Renal cortex interstitium (tissue), 11 donors: ENCODE results near the gene SPNS3. TPM values are rescaled to one million over a fixed set of nuclear protein-coding genes. Genes with fewer than 3 reads are reported as not detected.

Experiments used
- DNase-seq, 11 donors: peaks; one replicate each; pipeline ENCODE4 v3.0.0-alpha.2; 2013; ENCODE audit warnings: low read depth in 9 of 11, low spot score in 4 of 11; ENCODE audit errors: extremely low read depth in 1 of 11
- polyA plus RNA-seq, 3 donors: library from polyadenylated mRNA; unstranded; fragments of 120-200 nt; gene quantifications; one replicate each; pipeline ENCODE4 v1.2.1, GENCODE V29; 2013; ENCODE audit not compliant: insufficient read length in 3 of 3

The SPNS3 gene
- polyA plus RNA-seq, 3 donors, result 1.9 to 5.2 (median 2.6) TPM

DNA sequence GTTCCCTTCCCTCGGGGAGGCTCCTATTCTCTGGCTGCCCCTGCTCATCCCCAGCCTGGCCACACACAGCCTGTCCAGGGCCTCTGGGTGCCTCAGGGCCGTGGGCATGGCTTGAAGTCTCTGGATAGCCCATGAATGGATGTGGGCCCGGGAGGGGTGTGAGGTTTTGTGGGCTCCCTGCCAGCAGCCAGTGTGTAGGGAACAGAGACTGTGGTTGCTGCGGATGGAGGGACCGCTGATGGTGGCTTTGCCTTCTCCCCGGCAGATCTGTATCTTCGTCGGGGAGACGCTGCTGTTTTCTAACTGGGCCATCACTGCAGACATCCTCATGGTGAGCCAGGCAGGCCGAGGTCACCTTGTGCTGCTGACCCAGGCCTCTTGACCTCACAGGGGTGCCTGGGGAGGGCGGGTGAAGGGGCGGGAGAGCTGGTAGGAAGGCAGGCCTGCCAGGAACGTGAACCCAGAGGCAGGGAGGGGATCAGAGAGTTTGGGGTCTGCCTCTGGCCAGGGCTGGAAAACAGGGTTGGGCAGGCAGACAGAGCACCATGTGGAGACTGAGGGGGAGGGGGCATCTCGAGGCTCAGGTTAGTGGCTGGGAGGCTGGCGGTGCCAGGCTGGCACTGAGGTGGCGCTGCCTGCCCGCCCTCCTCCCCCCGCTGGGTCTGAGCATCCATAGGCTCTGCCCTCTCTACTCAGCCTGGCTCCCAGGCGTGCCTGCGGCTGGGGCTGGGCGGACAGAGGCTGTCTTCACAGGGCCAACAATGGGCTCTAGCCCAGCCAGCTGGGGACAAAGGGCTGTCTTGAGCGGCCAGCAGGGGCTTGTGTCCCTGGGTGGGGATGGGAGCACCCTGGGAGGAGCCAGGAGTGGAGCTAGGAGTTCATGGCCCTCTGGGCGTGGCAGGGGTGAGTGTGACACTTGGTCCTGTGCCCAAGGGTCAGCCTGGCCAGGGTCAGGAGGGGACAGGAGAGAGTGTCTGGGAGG, 100.1 kb downstream of the SPNS3 start:
- no peak for DNase-seq

DNA sequence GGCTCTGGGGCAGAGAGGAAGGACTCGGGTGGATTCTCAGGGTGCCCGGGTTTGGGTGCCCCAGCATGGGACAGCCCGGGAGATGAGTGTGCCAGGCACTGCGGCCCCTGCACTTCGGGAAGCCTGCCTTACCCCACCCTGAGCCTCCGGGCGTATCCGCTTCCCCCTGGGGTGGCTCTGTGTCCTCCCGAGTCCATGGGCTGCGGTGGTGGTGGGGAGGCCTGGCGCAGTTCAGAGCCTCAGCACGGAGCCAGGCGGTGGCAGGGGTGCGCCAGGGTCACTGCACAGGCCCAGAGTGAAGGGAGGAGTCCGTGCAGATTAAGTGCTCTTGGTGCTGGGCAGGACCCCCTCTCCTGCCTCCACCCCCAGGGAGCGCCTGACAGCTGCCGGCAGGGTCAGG, 100.8 kb downstream of the SPNS3 start:
- no peak for DNase-seq

DNA sequence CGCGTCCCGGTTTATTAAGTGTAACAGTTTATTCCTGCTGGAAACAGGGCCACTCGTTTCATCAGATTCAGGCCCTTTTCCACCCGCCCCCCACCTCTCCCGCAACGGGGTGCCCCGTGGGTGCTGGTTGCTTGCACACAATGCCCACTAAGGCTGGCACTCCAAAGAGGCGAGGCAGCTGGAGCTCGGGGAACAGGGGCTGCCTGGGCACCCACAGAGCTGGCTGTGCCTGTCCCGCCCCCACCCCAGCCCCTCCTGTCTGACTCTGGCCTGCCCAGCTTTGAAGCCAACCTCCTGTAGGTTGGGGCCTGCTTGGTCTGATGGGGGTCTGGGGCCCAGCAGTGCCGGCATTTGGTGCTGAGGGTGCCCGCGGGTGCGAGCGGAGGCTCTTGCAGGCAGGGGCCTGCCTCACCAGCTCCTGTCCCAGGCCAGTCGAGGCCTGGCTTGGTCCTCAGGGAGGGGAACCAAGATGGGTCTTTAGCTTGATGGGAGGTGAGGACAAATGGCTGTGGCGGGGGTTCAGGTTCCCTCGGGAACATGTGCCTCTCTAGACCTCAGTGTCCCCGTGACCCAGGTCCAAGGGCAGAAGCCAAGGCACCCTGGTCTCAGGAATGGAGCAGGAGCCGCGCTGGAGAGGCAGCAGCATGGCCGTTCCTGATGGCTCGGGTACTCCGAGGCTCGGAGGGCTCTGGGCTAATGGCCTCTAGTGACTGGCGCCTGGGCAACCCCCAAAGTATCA, 101.4 kb downstream of the SPNS3 start:
- DNase-seq, result no peak

GRCh38 chr17:4535667-4536258, 102.0 kb downstream of the SPNS3 start:
- DNase-seq, result no peak

- no peak for DNase-seq
Observed at GRCh38 chr17:4536259-4536741, 102.6 kb downstream of the SPNS3 start.

GRCh38 chr17:4536742-4537411, 103.1 kb downstream of the SPNS3 start:
- DNase-seq, result no peak

Other genes starting within 250 kb of the SPNS3 start
- gene ANKFY1, start 170.0 kb upstream of the SPNS3 start, polyA plus RNA-seq, result 10 to 100 TPM; 45.4 to 54.7 (median 47.6) TPM
- gene UBE2G1, start 67.3 kb upstream of the SPNS3 start, polyA plus RNA-seq, result 10 to 100 TPM; 46.7 to 65.2 (median 57.9) TPM
- gene SPNS2, start 64.9 kb downstream of the SPNS3 start, polyA plus RNA-seq, result 10 to 100 TPM; 22.3 to 45.7 (median 40.9) TPM
- 10 to 100 TPM; 34.6 to 47.8 (median 43.5) TPM for gene MYBBP1A, start 121.4 kb downstream of the SPNS3 start, polyA plus RNA-seq
- 1 to 10 TPM; 5.2 to 8.3 (median 6.8) TPM for gene GGT6, start 126.6 kb downstream of the SPNS3 start, polyA plus RNA-seq
- 10 to 100 TPM; 56.2 to 60.1 (median 57.6) TPM for gene SMTNL2, start 150.6 kb downstream of the SPNS3 start, polyA plus RNA-seq
- gene ALOX15, start 207.7 kb downstream of the SPNS3 start, polyA plus RNA-seq, result under 1 TPM; 0.17 to 0.36 (median 0.32) TPM